H1 (cell line): ENCODE measurements around the gene HACD3.

Source experiments
- BRCA1 ChIP-seq: IDR thresholded peaks from 2 replicates; pipeline ENCODE4 v1.6.1; 2012; ENCODE audit warnings: low read depth, low read length, improper control_type of control experiment
- CBX8 ChIP-seq: fragments of 300-800, 300-1000 bp; sonication (generic); IDR thresholded peaks from 2 replicates; pipeline ENCODE4 v1.7.1; 2016; ENCODE audit warnings: low read depth, low read length, borderline replicate concordance
- CHD2 ChIP-seq: IDR thresholded peaks from 2 replicates; pipeline ENCODE4 v1.6.1; 2012; ENCODE audit warnings: low read length, improper control_type of control experiment
- CREB1 ChIP-seq: IDR thresholded peaks from 2 replicates; pipeline ENCODE4 v1.6.1; 2012; ENCODE audit warnings: inconsistent platforms
- EP300 ChIP-seq, 2 experiments: IDR thresholded peaks; 1 replicate in 1 of 2; 2 replicates in 1 of 2; pipeline ENCODE4 v1.6.1; 2011 to 2012; ENCODE audit warnings: low read depth in 2 of 2, low read length in 2 of 2, mild to moderate bottlenecking in 2 of 2, borderline replicate concordance in 1 of 2, inconsistent platforms in 1 of 2, moderate library complexity in 1 of 2
- EZH2 ChIP-seq: fragments of 200-600 bp; sonication (generic); IDR thresholded peaks from 2 replicates; pipeline ENCODE4 v1.7.1; 2012; ENCODE audit warnings: low read depth, mild to moderate bottlenecking, moderate library complexity, low read length, inconsistent platforms; ENCODE audit not compliant: severe bottlenecking
- JUN ChIP-seq: IDR thresholded peaks from 2 replicates; pipeline ENCODE4 v1.6.1; 2011; ENCODE audit warnings: low read depth, mild to moderate bottlenecking, improper control_type of control experiment, low read length
- POLR2A ChIP-seq, 2 experiments: IDR thresholded peaks; 1 replicate in 1 of 2; 2 replicates in 1 of 2; pipeline ENCODE4 v1.6.1; 2011; ENCODE audit warnings: low read depth in 2 of 2, low read length in 2 of 2, mild to moderate bottlenecking in 2 of 2; ENCODE audit errors: control extremely low read depth in 1 of 2
- RXRA ChIP-seq: IDR thresholded peaks from 2 replicates; pipeline ENCODE4 v1.6.1; 2011; ENCODE audit warnings: low read depth, mild to moderate bottlenecking, low read length, moderate library complexity; ENCODE audit not compliant: insufficient read depth
- TAF1 ChIP-seq: IDR thresholded peaks from 2 replicates; pipeline ENCODE4 v1.6.1; 2011; ENCODE audit warnings: mild to moderate bottlenecking, low read depth, low read length
- TF ChIP-seq, protein P1 (sequence below): IDR thresholded peaks from 2 replicates; pipeline ENCODE4 v1.6.1; 2011; ENCODE audit warnings: low read length, improper control_type of control experiment

DNA sequence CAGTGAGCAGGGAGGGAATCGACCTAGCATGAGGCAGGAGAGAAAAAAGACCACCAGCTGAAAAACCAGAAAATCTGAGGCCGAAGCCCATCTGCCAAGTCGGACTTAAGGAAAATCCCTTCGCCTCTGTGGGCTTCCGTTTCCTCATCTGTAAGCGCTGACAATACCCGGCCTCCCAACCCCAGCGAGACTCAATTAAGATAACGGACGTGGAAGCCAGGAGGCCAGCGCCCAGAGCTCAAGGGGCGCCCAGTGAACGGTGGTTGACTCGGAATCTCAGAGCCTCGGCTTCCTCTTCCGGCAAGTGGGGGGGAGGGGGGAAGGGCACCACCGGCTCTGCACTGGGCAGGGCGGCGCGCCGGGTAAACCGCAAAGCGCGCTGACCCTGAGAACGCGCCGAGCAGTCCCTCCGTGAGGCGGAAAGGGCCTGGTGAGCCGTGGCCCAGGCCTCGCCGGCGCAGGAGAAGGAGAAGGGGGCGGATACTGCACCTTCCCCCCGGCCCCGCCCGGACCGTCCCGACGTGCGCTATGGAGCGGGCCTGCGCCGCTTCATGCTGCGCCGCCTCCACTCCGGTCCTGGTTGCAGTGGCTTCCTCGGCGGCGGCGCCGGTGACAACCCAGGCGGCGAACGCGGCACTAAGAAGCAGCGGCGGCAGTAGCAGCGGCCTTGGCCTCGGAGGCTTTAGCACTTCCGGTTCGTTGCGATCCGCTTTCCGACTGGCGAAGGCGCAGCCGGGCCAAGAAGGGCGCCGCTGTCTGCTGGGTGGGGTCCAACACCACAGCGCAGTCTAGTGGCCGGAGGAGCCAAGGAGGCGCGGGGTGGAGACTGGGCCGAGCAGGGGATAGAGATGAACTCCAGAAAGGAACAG lies 13.0 kb upstream of the HACD3 start, which contains the start of gene DPP8:
- TF ChIP-seq POLR2A (IDR thresholded peaks at IDR 0.05; ENCODE audit: control extremely low read depth in 1 of 2, low read depth in 2 of 2, low read length in 2 of 2) (peak in 1 of 2 experiments; percentile 95; a peak in 2 of 3 replicates), TAF1 (peak; percentile 98), RXRA (0 out of 2 replicates have a peak, but pooled peaks have one; percentile 7), BRCA1 (no peak), JUN (no peak), CREB1 (peak; percentile 53; the same call in 1 of the 2 replicates), CHD2 (no peak), EZH2 (no peak), CBX8 (no peak), EP300 (IDR thresholded peaks at IDR 0.05; ENCODE audit: borderline replicate concordance in 1 of 2, low read depth in 2 of 2, low read length in 2 of 2) (0 out of 3 replicates have a peak, but pooled peaks of 1 of the 2 experiments have one; percentile 26)
- TF ChIP-seq, protein P1, sequence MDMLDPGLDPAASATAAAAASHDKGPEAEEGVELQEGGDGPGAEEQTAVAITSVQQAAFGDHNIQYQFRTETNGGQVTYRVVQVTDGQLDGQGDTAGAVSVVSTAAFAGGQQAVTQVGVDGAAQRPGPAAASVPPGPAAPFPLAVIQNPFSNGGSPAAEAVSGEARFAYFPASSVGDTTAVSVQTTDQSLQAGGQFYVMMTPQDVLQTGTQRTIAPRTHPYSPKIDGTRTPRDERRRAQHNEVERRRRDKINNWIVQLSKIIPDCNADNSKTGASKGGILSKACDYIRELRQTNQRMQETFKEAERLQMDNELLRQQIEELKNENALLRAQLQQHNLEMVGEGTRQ, result no peak
